Measurements from ENCODE around the gene CLPTM1L.

GRCh38 chr5:1381370-1382247 lies 36.7 kb upstream of the CLPTM1L start:
- TF ChIP-seq CTCF (IDR thresholded peaks at IDR 0.05) (no peak), POLR2A (IDR thresholded peaks at IDR 0.05; ENCODE audit: low read depth) (no peak), POLR2AphosphoS5 (IDR thresholded peaks at IDR 0.05) (no peak), EP300 (IDR thresholded peaks at IDR 0.05) (no peak)
